HEK293 (cell line): Measurements from ENCODE around the gene PRKG1.

Source experiments
- CTCF ChIA-PET: fragments of 350-600 bp; formaldehyde crosslinking; extraction: SDS; loops from one replicate; lab custom pipeline; 2021; ENCODE audit warnings: antibody characterized with exemption; lab: Yijun Ruan, JAX
- POLR2A ChIA-PET: fragments of 300-600 bp; formaldehyde crosslinking; extraction: SDS; loops from one replicate; lab custom pipeline; 2020; ENCODE audit warnings: antibody characterized with exemption, inconsistent platforms; lab: Yijun Ruan, JAX
- H3K27ac ChIP-seq: fragments of 200-500 bp; sonication (Bioruptor generic); 2 replicates; pipeline ENCODE4 v1.5.1; 2014; ENCODE audit warnings: low read depth, low read length, control low read depth, inconsistent platforms; ENCODE audit errors: extremely low read depth
- H3K36me3 ChIP-seq, 2 experiments: fragments of 200-500 bp in 1 of 2; sonication (Bioruptor generic) in 1 of 2; 1 replicate in 1 of 2; 2 replicates in 1 of 2; pipeline ENCODE4 v1.5.1; 2014 to 2017; ENCODE audit warnings: inconsistent platforms in 2 of 2, low read length in 2 of 2; ENCODE audit not compliant: control insufficient read depth in 2 of 2, insufficient read depth in 1 of 2
- H3K4me1 ChIP-seq: fragments of 200-500 bp; sonication (Bioruptor generic); 2 replicates; pipeline ENCODE4 v1.5.1; 2014; ENCODE audit warnings: mild to moderate bottlenecking, low read length, inconsistent platforms; ENCODE audit not compliant: control insufficient read depth, insufficient read depth
- H3K4me3 ChIP-seq: 2 replicates; pipeline ENCODE4 v1.5.1; 2011; ENCODE audit warnings: low read depth, mild to moderate bottlenecking, control low read depth, low read length, moderate library complexity
- H3K9me3 ChIP-seq: fragments of 200-500 bp; sonication (Bioruptor generic); 2 replicates; pipeline ENCODE4 v1.5.1; 2014; ENCODE audit warnings: low read depth, low read length, inconsistent platforms; ENCODE audit not compliant: control insufficient read depth, insufficient read depth
- BCL11A ChIP-seq: fragments of 450-650 bp; formaldehyde crosslinking; IDR thresholded peaks from 2 replicates; pipeline ENCODE4 v1.5.1; 2016; ENCODE audit warnings: low read depth, missing biosample characterization, missing genetic modification characterization
- GLI4 ChIP-seq: fragments of 450-650 bp; formaldehyde crosslinking; IDR thresholded peaks from 2 replicates; pipeline ENCODE4 v1.5.1; 2016; ENCODE audit warnings: missing biosample characterization, missing genetic modification characterization
- GLIS1 ChIP-seq: fragments of 450-650 bp; formaldehyde crosslinking; IDR thresholded peaks from 2 replicates; pipeline ENCODE4 v1.5.1; 2016; ENCODE audit warnings: missing biosample characterization, missing genetic modification characterization
- IKZF3 ChIP-seq: fragments of 450-650 bp; IDR thresholded peaks from 2 replicates; pipeline ENCODE4 v1.5.0; 2018; ENCODE audit warnings: missing biosample characterization, mild to moderate bottlenecking, missing genetic modification characterization, moderate library complexity
- KLF1 ChIP-seq: fragments of 450-650 bp; formaldehyde crosslinking; IDR thresholded peaks from 2 replicates; pipeline ENCODE4 v1.5.1; 2016; ENCODE audit warnings: missing biosample characterization, missing genetic modification characterization
- SP2 ChIP-seq: fragments of 450-650 bp; formaldehyde crosslinking; IDR thresholded peaks from 2 replicates; pipeline ENCODE4 v1.5.1; 2016; ENCODE audit warnings: missing biosample characterization, missing genetic modification characterization
- YY1 ChIP-seq: fragments of 450-650 bp; formaldehyde crosslinking; IDR thresholded peaks from 2 replicates; pipeline ENCODE4 v1.5.1; 2018; ENCODE audit warnings: missing biosample characterization, missing genetic modification characterization
- ZNF114 ChIP-seq: fragments of 450-650 bp; formaldehyde crosslinking; IDR thresholded peaks from 2 replicates; pipeline ENCODE4 v1.5.0; 2017; ENCODE audit warnings: missing biosample characterization, missing genetic modification characterization
- ZNF146 ChIP-seq: fragments of 450-650 bp; formaldehyde crosslinking; IDR thresholded peaks from 2 replicates; pipeline ENCODE4 v1.5.1; 2016; ENCODE audit warnings: missing biosample characterization, missing genetic modification characterization
- ZNF16 ChIP-seq: fragments of 450-650 bp; formaldehyde crosslinking; IDR thresholded peaks from 2 replicates; pipeline ENCODE4 v1.5.1; 2016; ENCODE audit warnings: low read depth, missing biosample characterization, missing genetic modification characterization
- ZNF223 ChIP-seq: fragments of 450-650 bp; formaldehyde crosslinking; IDR thresholded peaks from 2 replicates; pipeline ENCODE4 v1.5.1; 2016; ENCODE audit warnings: missing biosample characterization, missing genetic modification characterization
- ZNF302 ChIP-seq: fragments of 450-650 bp; formaldehyde crosslinking; IDR thresholded peaks from 2 replicates; pipeline ENCODE4 v1.5.1; 2016; ENCODE audit warnings: missing biosample characterization, missing genetic modification characterization, low read depth
- ZNF391 ChIP-seq: fragments of 450-650 bp; formaldehyde crosslinking; IDR thresholded peaks from 2 replicates; pipeline ENCODE4 v1.5.1; 2016; ENCODE audit warnings: low read depth, missing biosample characterization, missing genetic modification characterization, borderline replicate concordance
- ZNF544 ChIP-seq: fragments of 450-650 bp; formaldehyde crosslinking; IDR thresholded peaks from 2 replicates; pipeline ENCODE4 v1.5.0; 2017; ENCODE audit warnings: missing biosample characterization, missing genetic modification characterization
- ZNF621 ChIP-seq: fragments of 450-650 bp; formaldehyde crosslinking; IDR thresholded peaks from 2 replicates; pipeline ENCODE4 v1.5.1; 2017; ENCODE audit warnings: missing biosample characterization, missing genetic modification characterization
- ZNF664 ChIP-seq: fragments of 450-650 bp; formaldehyde crosslinking; IDR thresholded peaks from 2 replicates; pipeline ENCODE4 v1.5.1; 2016; ENCODE audit warnings: missing biosample characterization, missing genetic modification characterization
- TF ChIP-seq, protein P1 (sequence below): fragments of 450-650 bp; formaldehyde crosslinking; IDR thresholded peaks from 2 replicates; pipeline ENCODE4 v1.5.1; 2016; ENCODE audit warnings: missing biosample characterization, missing genetic modification characterization
- TF ChIP-seq, protein P2 (sequence below): fragments of 450-650 bp; formaldehyde crosslinking; IDR thresholded peaks from 2 replicates; pipeline ENCODE4; 2016; ENCODE audit warnings: missing biosample characterization, missing genetic modification characterization
- TF ChIP-seq, protein P3 (sequence below): fragments of 450-650 bp; formaldehyde crosslinking; conservative IDR thresholded peaks from 2 replicates; pipeline ENCODE4 v1.5.1; 2016; ENCODE audit warnings: low read depth, missing biosample characterization, missing genetic modification characterization

PRKG1 gene

DNA sequence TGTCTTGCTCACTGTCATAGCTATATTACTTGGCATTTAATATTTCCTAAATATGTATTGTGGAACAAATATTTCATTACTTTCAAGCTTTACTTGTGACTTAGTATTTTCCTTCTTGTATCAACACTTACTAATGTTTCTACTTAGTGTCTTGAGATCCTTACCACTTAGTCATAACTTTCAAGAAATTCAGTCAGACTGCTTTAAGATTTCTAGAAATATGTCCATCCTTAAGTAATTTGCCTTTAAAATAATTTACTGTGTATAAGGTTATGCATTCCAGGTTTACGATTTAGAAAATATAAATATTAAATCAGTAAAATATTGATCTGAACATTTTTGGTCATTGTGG lies 712.4 kb downstream of the PRKG1 start (continued):
- TF ChIP-seq, protein P1, sequence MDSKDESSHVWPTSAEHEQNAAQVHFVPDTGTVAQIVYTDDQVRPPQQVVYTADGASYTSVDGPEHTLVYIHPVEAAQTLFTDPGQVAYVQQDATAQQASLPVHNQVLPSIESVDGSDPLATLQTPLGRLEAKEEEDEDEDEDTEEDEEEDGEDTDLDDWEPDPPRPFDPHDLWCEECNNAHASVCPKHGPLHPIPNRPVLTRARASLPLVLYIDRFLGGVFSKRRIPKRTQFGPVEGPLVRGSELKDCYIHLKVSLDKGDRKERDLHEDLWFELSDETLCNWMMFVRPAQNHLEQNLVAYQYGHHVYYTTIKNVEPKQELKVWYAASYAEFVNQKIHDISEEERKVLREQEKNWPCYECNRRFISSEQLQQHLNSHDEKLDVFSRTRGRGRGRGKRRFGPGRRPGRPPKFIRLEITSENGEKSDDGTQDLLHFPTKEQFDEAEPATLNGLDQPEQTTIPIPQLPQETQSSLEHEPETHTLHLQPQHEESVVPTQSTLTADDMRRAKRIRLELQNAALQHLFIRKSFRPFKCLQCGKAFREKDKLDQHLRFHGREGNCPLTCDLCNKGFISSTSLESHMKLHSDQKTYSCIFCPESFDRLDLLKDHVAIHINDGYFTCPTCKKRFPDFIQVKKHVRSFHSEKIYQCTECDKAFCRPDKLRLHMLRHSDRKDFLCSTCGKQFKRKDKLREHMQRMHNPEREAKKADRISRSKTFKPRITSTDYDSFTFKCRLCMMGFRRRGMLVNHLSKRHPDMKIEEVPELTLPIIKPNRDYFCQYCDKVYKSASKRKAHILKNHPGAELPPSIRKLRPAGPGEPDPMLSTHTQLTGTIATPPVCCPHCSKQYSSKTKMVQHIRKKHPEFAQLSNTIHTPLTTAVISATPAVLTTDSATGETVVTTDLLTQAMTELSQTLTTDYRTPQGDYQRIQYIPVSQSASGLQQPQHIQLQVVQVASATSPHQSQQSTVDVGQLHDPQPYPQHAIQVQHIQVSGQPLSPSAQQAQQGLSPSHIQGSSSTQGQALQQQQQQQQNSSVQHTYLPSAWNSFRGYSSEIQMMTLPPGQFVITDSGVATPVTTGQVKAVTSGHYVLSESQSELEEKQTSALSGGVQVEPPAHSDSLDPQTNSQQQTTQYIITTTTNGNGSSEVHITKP (tag by site-specific recombination): no peak
- no peak for TF ChIP-seq KLF1 (tag by site-specific recombination)

DNA sequence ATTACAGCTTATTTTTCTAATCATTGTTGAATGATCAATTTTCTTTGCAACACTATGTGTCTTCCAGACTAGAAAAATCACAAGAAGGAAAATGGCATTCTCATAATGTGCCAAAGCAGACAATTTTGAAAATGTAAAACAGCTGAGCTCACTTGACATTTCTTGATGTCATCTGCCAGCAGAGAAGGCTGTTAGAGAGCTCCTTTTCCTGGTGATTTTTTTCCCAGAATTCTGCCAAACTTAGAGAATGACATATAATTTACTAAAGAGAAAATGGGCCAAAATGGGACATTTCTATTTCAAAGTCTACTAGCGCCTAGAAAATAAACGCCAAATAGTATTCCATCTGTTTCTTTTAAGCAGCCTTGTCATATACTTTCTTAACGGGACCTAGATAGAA lies 714.0 kb downstream of the PRKG1 start:
- Histone ChIP-seq H3K27ac (no peak overlapping the region), H3K36me3 (no peaks in the 10 kb centered on the region), H3K4me3 (no peak overlapping the region)
- TF ChIP-seq GLI4 (tag by site-specific recombination) (no peak), ZNF16 (tag by site-specific recombination) (no peak), YY1 (tag by site-specific recombination) (no peak), BCL11A (tag by site-specific recombination) (no peak), ZNF146 (tag by site-specific recombination) (no peak), ZNF544 (no peak), ZNF114 (no peak), ZNF664 (tag by site-specific recombination) (no peak), SP2 (no peak), ZNF223 (tag by site-specific recombination) (no peak)
- TF ChIP-seq, protein P2, sequence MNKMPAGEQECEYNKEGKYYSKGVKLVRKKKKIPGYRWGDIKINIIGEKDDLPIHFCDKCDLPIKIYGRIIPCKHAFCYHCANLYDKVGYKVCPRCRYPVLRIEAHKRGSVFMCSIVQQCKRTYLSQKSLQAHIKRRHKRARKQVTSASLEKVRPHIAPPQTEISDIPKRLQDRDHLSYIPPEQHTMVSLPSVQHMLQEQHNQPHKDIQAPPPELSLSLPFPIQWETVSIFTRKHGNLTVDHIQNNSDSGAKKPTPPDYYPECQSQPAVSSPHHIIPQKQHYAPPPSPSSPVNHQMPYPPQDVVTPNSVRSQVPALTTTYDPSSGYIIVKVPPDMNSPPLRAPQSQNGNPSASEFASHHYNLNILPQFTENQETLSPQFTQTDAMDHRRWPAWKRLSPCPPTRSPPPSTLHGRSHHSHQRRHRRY (tag by site-specific recombination): no peak
- TF ChIP-seq, all 188 proteins: peak for 0
- no peaks in the 10 kb centered on the region for H3K9me3 ChIP-seq
- ChIA-PET CTCF (no interaction called here), POLR2A (no interaction called here)
- H3K4me1 ChIP-seq: no peaks in the 10 kb centered on the region

DNA sequence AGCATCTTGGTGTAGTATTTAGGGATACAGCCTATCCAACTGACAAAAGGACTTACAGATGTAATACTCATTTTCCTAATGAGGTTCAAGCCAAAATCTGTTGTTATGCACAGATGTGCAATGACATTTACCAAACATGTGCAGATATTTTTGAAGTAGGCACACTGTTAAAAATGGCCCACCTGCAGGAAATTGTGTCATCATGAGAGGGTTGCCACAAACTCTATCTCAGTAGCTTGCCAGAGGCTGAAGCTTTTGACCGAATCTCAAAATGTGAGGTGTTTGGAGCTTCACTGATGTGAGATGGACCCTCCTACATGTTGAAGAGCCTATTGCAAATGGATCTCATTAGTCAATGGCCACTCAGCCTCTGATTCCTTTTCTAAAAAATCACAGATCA lies 714.8 kb downstream of the PRKG1 start:
- no peak overlapping the region for H3K4me3 ChIP-seq
- H3K4me1 ChIP-seq: no peaks in the 10 kb centered on the region
- no peaks in the 10 kb centered on the region for H3K9me3 ChIP-seq
- H3K27ac ChIP-seq: no peak overlapping the region
- H3K36me3 ChIP-seq: no peaks in the 10 kb centered on the region
- POLR2A ChIA-PET: no interaction called here
- CTCF ChIA-PET: interaction anchor here (0.9 kb wide), 1 partner anchor 725 kb away, joined by 3 read pairs; no protein-coding TSS in a partner anchor
- TF ChIP-seq, protein P3, sequence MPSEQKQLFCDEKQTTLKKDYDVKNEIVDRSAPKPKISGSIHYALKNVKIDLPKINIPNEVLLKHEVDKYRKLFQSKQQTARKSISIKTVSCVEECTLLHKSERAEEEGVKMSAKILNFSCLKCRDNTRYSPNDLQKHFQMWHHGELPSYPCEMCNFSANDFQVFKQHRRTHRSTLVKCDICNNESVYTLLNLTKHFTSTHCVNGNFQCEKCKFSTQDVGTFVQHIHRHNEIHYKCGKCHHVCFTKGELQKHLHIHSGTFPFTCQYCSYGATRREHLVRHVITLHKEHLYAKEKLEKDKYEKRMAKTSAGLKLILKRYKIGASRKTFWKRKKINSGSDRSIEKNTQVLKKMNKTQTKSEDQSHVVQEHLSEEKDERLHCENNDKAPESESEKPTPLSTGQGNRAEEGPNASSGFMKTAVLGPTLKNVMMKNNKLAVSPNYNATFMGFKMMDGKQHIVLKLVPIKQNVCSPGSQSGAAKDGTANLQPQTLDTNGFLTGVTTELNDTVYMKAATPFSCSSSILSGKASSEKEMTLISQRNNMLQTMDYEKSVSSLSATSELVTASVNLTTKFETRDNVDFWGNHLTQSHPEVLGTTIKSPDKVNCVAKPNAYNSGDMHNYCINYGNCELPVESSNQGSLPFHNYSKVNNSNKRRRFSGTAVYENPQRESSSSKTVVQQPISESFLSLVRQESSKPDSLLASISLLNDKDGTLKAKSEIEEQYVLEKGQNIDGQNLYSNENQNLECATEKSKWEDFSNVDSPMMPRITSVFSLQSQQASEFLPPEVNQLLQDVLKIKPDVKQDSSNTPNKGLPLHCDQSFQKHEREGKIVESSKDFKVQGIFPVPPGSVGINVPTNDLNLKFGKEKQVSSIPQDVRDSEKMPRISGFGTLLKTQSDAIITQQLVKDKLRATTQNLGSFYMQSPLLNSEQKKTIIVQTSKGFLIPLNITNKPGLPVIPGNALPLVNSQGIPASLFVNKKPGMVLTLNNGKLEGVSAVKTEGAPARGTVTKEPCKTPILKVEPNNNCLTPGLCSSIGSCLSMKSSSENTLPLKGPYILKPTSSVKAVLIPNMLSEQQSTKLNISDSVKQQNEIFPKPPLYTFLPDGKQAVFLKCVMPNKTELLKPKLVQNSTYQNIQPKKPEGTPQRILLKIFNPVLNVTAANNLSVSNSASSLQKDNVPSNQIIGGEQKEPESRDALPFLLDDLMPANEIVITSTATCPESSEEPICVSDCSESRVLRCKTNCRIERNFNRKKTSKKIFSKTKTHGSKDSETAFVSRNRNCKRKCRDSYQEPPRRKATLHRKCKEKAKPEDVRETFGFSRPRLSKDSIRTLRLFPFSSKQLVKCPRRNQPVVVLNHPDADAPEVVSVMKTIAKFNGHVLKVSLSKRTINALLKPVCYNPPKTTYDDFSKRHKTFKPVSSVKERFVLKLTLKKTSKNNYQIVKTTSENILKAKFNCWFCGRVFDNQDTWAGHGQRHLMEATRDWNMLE: no peak
- TF ChIP-seq ZNF664 (tag by site-specific recombination) (no peak), ZNF391 (tag by site-specific recombination) (no peak), GLIS1 (tag by site-specific recombination) (no peak), IKZF3 (tag by site-specific recombination) (no peak), ZNF621 (no peak), ZNF302 (no peak)
